Type B pancreatic cell (in vitro differentiated cells): Measurements from ENCODE around the gene RUVBL1. TPM values are rescaled to one million over a fixed set of nuclear protein-coding genes. Genes with fewer than 3 reads are reported as not detected.

ENCODE experiments used
- DNase-seq: peaks from one replicate; pipeline ENCODE4 v3.0.0; 2021; ENCODE audit warnings: mixed read lengths; ENCODE audit not compliant: unreplicated experiment; ENCODE audit errors: extremely low spot score
- H3K27ac Mint-ChIP-seq: 2 replicates; pipeline ENCODE4 v1.8.0; 2021; ENCODE audit warnings: mild to moderate bottlenecking, mixed read lengths
- H3K27me3 Mint-ChIP-seq: 2 replicates; pipeline ENCODE4 v1.8.0; 2021; ENCODE audit warnings: mixed read lengths
- H3K36me3 Mint-ChIP-seq: 2 replicates; pipeline ENCODE4 v1.8.0; 2021; ENCODE audit warnings: mixed read lengths
- H3K4me1 Mint-ChIP-seq: one replicate; pipeline ENCODE4 v1.8.0; 2021; ENCODE audit warnings: mixed read lengths; ENCODE audit not compliant: unreplicated experiment
- H3K4me3 Mint-ChIP-seq: 2 replicates; pipeline ENCODE4 v1.8.0; 2021; ENCODE audit warnings: mild to moderate bottlenecking, mixed read lengths
- H3K9me3 Mint-ChIP-seq: 2 replicates; pipeline ENCODE4 v1.8.0; 2021; ENCODE audit warnings: mixed read lengths
- total RNA-seq: library from RNA; stranded (reverse); gene quantifications from 2 replicates; pipeline ENCODE4 v1.2.1, GENCODE V29; 2021; ENCODE audit warnings: low replicate concordance
- TF ChIP-seq, protein P1 (sequence below): fragments of 200-600 bp; sonication (generic); conservative IDR thresholded peaks from 2 replicates; pipeline ENCODE4 v1.5.0; 2021; ENCODE audit warnings: antibody characterized with exemption, mild to moderate bottlenecking

Gene RUVBL1
- total RNA-seq, 1 donor from 2014 or later, result 61.1 TPM

DNA sequence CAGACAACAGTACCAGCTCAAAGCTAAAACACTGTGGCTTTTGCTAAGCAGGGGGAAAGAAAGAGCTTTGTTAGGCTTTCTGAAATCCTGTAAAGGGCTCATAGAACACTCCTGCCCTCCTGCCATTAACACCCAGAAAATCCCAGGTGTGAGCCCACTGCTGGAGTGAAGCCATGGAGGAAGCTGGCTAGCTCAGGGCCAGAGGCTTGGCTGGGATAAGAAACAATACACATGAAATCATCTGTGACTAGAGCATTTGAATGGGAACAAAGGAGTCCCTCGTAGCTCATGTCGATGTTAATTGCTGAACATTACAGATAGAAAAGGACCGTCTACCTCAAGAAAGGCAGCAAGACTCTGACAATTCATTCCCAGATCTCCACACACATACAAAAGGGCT is 23.5 kb downstream of the RUVBL1 start:
- no peak overlapping the region for H3K27ac Mint-ChIP-seq
- TF ChIP-seq, protein P1, sequence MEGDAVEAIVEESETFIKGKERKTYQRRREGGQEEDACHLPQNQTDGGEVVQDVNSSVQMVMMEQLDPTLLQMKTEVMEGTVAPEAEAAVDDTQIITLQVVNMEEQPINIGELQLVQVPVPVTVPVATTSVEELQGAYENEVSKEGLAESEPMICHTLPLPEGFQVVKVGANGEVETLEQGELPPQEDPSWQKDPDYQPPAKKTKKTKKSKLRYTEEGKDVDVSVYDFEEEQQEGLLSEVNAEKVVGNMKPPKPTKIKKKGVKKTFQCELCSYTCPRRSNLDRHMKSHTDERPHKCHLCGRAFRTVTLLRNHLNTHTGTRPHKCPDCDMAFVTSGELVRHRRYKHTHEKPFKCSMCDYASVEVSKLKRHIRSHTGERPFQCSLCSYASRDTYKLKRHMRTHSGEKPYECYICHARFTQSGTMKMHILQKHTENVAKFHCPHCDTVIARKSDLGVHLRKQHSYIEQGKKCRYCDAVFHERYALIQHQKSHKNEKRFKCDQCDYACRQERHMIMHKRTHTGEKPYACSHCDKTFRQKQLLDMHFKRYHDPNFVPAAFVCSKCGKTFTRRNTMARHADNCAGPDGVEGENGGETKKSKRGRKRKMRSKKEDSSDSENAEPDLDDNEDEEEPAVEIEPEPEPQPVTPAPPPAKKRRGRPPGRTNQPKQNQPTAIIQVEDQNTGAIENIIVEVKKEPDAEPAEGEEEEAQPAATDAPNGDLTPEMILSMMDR, result no peak
- no peak overlapping the region for H3K4me3 Mint-ChIP-seq
- no peaks in the 10 kb centered on the region for H3K9me3 Mint-ChIP-seq
- DNase-seq, result no peak
- no peaks in the 10 kb centered on the region for H3K4me1 Mint-ChIP-seq
- peaks cover 22% of the 10 kb centered on the region for H3K36me3 Mint-ChIP-seq
- no peaks in the 10 kb centered on the region for H3K27me3 Mint-ChIP-seq

DNA sequence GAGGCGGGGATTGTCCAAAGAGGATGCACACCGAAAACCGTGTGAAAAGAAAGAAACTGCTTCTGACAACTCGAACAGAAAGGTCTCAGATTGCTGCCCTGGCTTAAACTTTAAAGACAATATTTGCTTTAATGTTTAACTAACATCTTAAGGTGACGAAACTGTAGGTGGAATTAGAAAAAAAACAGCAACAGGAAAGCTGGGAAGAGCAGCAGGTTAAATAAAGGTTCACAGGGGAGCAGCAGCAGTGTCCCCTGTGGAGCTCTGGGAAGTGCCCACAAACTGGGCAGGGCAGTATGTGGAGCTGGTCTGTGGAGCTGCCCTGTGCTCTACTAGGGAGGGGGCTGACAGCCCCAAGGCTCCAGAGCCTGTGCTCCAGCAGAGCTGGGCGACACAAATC is 25.4 kb downstream of the RUVBL1 start:
- peaks cover 15% of the 10 kb centered on the region for H3K36me3 Mint-ChIP-seq
- H3K27ac Mint-ChIP-seq, result no peak overlapping the region
- TF ChIP-seq, protein P1, result no peak
- no peaks in the 10 kb centered on the region for H3K27me3 Mint-ChIP-seq
- H3K9me3 Mint-ChIP-seq, result no peaks in the 10 kb centered on the region
- no peak for DNase-seq
- no peak overlapping the region for H3K4me3 Mint-ChIP-seq
- no peaks in the 10 kb centered on the region for H3K4me1 Mint-ChIP-seq

DNA sequence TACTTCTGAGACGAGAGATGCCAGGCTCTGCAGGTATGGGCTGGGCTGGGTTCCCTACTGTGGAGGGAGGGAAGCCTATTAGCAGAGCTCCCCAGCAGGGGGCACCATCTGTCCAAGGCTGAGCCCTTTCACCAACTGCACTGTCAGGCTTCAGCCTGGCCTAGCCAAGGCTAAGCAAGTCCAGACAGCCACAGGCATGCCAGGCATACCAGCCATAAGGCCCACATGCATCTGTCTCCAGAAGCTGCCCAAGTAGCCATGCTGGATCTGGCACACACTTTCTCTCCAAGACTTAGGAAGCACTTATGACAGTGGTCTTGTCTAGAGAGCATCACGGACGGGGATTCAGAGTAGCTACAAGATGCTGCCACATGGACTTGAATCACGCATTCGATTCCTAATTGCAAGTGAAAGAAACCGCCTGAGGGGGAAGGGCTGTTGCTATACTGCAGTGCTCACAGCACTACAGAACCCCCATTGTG is 28.3 kb downstream of the RUVBL1 start:
- Mint-ChIP-seq H3K27me3 (no peaks in the 10 kb centered on the region), H3K9me3 (no peaks in the 10 kb centered on the region), H3K36me3 (peaks cover 10% of the 10 kb centered on the region), H3K27ac (peak overlapping the region; percentile 60), H3K4me1 (no peaks in the 10 kb centered on the region), H3K4me3 (no peak overlapping the region)
- TF ChIP-seq, protein P1, result peak; percentile 81
- no peak for DNase-seq

DNA sequence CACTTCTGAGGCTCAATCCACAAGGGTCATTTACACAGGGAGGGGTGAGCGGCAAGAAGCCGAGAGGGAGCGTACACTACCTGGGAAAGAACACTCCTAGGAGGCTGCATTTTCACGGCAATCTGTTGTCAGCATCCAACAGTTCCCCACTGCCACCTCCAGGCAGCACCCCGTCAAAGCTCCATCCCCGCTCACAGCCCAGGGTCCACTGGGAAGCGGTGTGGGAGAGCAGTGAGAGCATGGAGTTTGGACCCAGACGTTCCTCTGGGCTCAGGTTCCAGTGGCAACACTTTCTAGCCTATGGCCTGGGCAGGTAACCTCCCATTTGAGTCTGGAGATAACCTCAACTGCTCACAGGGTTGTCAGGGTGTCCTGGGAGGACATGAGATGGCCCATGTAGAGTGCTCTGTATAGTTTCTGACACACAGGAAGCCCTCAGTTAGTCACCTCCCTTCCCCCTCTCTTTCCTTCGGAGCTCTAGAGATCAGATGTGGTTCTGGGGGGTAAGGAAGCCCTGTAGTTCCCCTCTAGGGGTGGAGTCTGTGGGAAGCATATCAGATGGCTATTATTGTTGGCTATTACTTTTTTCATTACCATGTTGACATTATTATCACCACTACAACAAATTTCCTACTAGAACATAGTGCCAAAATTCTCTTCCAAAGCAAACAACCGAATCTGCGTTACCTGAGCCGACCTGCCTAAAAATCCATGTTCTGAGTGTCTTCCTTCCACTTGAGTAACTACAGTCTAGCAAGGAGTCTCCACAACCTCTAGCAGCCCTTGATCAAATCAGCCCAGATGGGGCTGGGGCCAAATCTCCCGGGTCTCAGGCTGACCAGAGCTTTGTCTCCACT is 29.1 kb downstream of the RUVBL1 start:
- no peaks in the 10 kb centered on the region for H3K9me3 Mint-ChIP-seq
- no peaks in the 10 kb centered on the region for H3K27me3 Mint-ChIP-seq
- no peaks in the 10 kb centered on the region for H3K4me1 Mint-ChIP-seq
- H3K27ac Mint-ChIP-seq, result no peak overlapping the region
- no peak overlapping the region for H3K4me3 Mint-ChIP-seq
- DNase-seq, result no peak
- peaks cover 10% of the 10 kb centered on the region for H3K36me3 Mint-ChIP-seq
- TF ChIP-seq, protein P1, result no peak

DNA sequence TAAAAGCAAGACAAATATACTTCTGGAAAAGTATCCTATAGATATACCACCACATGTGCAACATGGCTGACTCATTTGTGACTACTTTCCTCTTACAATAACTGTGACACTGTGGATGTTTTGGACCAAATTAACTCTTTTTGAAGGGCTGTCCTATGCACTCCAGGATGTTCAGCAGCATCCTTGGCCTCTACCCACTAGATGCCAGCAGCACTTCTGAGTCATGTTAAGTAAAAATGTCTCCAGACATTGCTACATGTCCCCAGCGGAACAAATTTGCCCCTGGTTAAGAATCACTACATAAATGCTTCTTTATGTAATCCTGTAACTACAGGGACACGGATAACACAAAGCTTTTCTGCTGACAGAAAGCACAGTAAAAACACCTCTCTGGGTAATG is 32.0 kb downstream of the RUVBL1 start:
- Mint-ChIP-seq H3K4me1 (no peaks in the 10 kb centered on the region), H3K36me3 (peaks cover 10% of the 10 kb centered on the region), H3K9me3 (no peaks in the 10 kb centered on the region), H3K4me3 (no peak overlapping the region), H3K27me3 (no peaks in the 10 kb centered on the region), H3K27ac (no peak overlapping the region)
- DNase-seq, result no peak
- TF ChIP-seq, protein P1, result no peak
